HG03575 (cell line): ENCODE measurements around the gene GSTA5.
"Not testable (repeated sequence)": the region's sequence is repeated elsewhere in the genome, so short reads cannot be mapped to it uniquely, and the experiment has no call there.

Experiments used
- ATAC-seq: cut with Tn5 transposase; IDR thresholded peaks from one replicate; pipeline ENCODE4 v1.9.1; 2021; ENCODE audit not compliant: unreplicated experiment, insufficient number of reproducible peaks, low FRiP score; ENCODE audit errors: extremely low read depth

Gene GSTA5

DNA sequence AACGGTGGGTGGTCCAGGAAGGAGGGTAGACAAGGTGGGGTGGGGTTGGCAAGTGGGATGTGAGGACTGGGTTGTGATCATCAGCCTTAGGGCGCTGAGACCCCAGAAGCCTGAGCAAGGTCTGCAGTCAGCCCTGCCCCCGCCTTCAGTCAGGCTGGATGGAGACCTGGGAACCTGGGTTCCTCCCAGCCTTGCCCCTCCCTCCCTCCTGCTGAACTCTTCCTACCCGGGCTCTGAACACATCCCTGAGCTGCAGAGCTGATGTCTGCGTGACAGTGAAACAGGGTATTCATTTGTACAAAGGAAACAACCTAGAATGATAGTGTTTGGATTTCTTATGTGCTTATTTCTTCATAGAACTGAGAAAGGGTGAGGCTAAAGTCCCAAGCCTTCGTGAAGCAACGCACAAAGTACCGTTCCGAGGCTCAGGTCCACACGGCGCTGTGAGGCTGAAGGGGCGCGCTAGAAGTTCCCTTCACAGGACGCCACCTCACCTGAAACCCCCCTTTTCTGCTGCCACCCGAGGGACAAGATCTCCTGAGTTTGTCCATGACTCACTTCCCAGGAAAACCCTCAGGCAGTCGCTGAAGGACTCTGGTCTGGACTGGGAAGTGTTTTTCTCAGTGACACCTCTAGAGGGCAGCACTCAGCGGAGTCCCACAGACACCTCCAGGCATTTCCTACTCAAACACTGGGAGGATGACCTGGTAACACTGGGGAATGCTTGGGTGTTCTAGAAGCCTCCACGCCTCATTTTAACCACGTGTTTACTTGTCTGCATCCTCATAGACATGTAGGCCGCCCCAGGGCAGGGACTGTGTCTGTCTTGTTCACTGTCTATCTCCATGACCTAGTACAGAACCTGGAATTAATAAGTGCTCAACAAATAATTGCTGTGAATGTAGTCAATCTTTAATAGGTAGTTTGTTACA is 1.2 kb downstream of the GSTA5 start:
- ATAC-seq: no peak

DNA sequence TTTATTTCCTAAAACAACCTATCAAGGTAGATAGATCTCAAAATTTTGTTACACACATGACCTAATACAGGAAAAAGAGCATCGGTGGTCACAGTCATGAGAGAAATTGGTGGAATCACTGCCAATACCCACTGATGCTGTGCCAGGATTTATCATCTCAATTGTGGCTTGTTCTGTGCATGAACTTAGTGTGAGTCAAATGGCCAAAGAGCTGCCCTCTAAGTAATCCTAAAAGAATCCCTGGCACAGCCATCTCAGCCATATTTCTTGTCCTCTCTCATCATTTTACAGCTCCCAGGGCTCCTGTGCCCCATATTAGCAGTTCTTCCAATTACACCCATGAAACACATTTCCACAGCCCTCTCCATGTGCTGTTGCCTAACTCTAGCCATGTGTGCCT is 6.1 kb downstream of the GSTA5 start:
- ATAC-seq: no peak

DNA sequence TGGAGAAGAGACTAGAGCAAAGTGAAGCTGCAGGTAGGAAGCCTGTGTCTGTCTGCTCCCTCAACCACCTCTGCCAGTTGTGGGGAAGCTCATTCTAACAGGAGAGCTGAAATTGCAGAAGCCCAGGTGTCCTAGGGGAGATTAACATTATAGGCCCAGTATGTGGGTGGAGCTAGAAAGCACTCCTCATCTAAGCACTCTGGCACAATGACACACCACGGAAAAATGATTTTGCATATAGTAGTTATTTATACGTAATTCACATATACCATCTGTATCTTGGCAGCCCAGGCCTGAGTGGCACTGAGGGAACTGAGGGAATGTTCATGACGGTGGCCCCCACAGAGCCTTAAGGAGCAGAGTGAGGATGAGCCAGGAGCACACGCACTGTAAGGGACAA is 9.7 kb downstream of the GSTA5 start:
- not testable (repeated sequence) for ATAC-seq

DNA sequence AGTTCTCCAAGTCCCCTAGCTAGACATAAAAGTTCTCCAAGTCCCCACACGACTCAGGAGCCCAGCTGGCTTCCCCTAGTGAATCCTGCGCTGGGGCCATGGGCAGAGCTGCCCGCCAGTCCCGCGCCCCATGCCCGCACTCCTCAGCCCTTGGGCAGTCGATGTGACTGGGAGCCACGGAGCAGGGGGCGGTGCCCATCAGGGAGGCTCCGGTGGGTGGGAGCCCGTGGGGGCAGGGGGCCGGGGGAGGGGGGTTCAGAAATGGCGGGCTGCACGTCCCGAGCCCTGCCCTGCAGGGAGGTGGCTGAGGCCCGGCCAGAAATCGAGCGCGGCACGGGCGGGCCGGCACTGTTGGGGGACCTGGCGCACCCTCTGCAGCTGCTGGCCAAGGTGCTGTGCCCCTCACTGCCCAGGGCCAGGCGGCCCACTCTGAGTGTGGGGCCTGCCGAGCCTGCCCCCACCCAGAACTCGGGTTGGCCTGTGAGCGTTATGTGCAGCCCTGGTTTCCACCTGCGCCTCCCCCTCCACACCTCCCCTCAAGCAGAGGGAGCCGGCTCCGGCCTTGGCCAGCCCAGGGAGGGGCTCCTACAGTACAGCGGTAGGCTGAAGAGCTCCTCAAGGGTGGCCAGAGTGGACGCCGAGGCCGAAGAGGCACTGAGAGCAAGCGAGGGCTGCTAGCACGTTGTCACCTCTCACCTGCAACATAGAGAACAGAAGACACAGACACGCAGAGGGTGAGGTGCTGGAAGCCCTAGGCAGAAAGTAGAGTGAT is 11.4 kb downstream of the GSTA5 start:
- no peak for ATAC-seq

DNA sequence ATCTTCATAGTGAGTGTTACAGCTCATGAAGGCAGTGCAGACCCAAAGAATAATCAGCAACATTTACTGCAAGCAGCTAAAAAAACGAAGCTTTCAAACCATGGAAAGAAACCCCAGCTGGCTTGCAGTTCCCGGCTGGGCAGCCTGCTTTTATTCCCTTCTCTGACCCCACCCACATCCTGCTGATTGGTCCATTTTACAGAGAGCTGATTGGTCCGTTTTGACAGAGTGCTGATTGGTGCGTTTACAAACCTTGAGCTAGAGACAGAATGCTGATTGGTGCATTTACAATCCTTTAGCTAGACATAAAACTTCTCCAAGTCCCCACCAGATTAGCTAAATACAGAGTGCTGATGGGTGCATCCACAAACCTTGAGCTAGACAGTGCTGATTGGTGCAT is 12.0 kb downstream of the GSTA5 start:
- not testable (repeated sequence) for ATAC-seq

DNA sequence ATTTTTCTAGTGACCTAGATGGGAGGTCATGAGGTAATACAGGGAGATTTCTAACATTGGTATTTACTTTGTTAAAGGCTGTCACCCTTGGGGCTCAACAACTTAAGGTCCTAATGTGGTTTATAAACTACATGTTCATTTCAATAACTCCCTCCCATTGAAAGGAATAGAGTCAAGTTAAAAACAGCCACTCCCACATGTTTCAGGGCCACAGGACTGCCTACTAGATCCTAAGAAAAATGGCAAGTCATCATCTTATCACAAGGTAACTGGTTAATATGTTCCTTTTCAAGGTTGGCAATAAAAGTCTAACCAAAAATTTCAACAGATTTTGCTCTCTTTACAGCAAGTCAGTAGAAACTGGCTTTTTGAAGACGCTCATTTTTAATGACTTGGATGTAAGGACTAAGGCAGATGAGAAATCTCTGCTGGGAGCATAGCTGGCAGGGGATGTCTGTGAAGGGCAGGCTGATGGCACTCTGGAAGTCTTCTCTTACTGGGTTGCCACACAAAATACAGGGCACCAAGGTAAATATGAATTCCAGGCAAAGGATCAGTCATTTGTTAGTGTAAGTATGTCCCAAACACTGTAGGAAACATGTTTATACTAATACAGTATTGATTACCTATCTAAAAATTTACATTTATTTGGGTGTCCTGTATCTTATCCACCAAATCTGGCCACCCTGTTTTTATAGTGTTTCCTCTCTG is 13.4 kb downstream of the GSTA5 start:
- ATAC-seq: not testable (repeated sequence)

DNA sequence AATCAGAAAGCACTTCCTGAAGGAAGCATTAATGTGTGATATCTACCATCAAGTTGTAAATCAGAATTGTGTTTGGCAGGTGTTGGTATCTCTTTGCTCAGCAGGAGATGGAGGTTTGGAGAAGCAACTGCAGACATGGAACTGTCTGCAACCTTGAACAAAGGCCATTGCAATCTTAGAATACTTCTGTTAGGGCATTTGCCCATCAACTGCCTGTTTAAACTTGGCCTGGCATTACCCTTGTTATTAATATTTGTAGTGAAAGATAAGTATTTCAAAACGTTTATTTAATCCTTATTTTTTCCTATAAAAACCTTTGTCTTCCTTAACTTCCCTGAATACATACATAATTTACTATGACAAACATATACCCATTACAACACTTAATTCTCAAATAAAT is 14.1 kb downstream of the GSTA5 start:
- ATAC-seq: no peak

DNA sequence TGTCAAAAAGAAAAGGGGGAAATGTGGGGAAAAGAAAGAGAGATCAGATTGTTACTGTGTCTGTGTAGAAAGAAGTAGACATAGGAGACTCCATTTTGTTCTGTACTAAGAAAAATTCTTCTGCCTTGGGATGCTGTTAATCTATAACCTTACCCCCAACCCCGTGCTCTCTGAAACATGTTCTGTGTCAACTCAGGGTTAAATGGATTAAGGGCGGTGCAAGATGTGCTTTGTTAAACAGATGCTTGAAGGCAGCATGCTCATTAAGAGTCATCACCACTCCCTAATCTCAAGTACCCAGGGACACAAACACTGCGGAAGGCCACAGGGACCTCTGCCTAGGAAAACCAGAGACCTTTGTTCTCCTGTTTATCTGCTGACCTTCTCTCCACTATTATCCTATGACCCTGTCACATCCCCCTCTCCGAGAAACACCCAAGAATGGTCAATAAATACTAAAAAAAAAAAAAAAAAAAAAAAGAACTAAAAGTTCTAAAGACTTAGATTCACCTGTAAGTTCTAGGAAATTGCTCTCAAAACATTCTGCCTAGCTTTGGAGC is 14.6 kb downstream of the GSTA5 start:
- not testable (repeated sequence) for ATAC-seq

DNA sequence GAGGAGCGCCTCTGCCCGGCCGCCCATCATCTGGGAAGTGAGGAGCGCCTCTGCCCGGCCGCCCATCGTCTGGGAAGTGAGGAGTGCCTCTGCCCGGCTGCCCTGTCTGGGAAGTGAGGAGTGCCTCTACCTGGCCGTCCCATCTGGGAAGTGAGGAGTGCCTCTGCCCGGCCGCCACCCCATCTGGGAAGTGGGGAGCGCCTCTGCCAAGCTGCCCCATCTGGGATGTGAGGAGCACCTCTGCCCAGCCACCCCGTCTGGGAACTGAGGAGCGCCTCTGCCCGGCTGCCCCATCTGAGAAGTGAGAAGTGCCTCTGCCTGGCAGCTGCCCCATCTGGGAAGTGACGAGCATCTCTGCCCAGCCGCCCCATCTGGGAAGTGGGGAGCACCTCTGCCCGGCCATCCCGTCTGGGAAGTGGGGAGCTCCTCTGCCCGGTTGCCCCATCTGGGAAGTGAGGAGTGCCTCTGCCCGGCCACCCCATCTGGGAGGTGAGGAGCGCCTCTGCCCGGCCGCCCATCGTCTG is 15.3 kb downstream of the GSTA5 start:
- ATAC-seq: not testable (repeated sequence)

DNA sequence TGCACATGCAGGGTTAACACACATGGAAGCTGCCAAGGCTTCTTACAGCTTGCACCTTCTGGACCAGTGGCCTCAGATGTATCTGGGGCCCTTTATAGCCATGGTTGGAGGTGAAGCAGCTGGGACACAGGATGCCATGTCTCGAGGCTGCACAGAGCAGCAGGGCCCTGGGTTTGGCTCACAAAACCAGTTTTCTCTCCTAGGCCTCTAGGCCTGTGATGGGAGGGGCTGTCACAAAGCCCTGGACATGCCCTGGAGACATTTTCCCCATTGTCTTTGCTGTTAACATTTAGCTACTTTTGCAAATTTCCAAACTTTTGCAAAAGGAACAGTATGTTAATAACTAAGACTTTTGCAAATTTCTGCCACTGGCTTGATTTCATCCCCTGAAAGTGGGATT is 18.8 kb downstream of the GSTA5 start:
- ATAC-seq: no peak

DNA sequence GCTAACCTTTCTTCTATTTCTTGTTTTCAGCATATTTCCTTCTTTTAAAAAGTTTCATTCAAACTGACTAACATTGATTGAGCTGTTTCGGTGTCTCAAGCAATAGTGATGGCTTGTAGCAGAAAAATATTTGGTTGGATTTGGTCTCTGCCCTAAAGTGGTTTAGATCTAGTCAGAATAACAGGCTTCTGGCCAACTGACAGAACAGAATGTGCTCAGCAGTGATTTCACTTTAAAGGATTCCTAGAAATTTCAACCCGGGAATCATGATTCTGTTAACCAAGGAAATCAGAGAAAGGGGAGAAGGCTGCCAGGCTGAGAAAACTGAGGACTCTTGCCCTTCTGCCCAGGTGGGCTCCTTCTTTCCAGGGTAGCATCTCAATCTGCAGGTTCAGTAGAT is 20.4 kb downstream of the GSTA5 start:
- ATAC-seq: no peak

DNA sequence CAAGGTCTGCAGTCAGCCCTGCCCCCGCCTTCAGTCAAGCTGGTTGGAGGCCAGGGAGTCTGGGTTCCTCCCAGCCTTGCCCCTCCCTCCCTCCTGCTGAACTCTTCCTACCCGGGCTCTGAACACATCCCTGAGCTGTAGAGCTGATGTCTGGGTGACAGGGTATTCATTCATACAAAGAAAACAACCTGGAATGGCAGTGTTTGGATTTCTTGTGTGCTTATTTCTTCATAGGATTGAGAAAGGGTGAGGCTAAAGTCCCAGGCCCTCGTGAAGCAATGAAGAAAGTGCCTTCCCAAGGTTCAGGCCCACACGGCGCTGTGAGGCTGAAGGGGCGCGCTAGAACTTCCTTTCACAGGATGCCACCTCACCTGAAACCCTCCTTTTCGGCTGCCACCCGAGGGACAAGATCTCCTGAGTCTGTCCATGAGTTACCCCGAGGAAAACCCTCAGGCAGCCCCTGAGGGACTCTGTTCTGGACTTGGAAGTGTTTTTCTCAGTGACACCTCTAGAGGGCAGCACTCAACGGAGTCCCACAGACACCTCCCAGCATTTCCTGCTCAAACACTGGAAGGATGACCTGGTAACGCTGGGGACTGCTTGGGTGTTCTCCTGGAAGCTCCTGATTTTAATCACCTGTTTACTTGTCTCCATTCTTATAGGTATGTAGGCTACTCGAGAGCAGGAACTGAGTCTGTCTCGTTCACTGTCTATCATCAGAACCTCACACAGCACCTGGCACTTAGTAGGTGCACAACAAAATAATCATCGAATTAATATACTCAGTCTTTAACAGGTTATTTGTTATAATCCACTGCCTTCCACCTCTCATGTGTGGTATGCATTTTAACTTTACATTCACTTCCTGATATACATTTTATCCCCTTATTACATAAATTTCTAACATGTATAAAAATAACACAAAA is 25.2 kb downstream of the GSTA5 start:
- ATAC-seq: no peak

DNA sequence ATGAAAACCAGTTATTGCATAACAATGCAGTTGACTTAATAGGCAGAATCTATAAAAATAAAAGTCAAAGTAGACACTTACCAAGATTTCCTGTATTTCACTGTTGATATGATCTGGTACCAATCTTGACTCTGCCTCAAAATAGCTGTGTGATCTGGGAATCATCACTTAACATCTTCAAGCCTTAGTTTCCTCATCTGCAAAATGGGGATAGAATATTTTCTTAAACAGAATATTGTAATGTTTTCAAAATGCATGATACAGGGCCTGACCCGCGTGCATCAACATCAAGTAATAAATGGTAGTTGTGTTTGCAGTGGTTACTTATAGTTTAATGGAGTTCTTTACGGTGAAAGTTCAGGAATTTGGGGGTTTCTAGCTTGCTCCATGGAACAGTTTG is 26.1 kb downstream of the GSTA5 start:
- not testable (repeated sequence) for ATAC-seq

DNA sequence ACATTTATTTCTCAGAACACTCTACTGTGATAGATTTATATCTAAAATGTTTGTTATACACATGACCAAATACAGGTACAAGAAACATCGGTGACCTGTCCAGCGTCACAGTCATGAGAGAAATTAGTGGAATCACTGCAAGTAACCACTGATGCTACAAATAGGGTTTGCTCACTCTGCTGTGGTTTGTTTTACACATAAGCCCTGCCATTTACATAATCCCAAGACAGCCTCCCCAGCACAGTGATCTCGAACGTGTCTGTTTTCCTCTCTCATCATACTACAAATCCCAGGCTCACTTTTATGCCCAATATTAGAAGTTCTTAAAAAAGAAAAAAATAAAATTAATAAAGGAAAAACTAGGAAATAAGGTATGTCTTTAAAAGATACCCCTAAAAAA is 30.8 kb downstream of the GSTA5 start:
- ATAC-seq: not testable (repeated sequence)

DNA sequence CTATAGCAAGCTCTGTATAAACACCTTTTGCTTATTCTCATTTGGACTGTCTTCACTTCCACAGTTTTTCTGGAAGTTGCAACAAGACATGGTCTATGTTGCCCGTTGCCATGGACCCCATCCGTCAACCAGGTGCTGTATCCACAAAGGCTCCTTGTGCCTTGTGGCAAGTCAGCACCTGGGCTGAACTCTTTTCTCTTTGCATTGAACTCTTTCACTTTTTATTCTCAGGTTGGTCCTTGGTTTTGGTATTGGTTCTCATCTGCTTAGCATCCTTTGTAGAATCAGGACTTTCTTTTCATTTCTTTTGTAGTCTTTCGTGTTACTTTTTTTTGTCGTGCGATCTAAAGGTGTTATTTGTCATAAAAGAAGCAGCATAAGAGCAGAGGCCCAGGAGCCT is 32.0 kb downstream of the GSTA5 start:
- no peak for ATAC-seq

DNA sequence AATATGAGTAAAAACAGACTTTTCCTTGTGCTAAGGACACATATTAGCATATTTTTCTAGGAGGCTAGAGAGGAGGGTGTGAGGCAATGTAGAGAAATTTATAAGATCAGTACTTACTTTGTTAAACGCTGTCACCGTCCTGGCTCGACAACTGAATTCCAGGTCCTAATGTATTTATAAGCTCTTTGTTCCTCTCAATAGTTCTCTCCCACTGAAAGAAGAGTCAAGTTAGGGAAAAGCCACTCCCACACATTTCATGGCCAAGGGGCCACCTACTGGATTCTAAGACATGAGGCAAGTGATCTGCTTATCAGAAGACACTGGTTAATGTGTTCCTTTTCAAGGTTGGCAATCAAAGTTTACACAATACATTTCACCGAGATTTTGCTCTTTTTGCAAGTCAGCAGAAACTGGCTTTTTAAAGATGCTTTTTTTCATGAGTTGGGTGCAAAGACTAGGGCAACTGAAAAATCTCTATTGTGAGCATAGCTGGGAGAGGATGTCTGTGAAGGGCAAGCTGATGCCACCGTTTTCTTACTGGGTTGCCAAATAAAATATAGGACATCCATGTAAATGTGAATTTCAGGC is 36.9 kb downstream of the GSTA5 start, which contains the start of gene GSTA1:
GSTA1 (minus strand) TSS at position 149 of the 588 bp plus-strand sequence. CDS start 4,549 bp downstream, outside the sequence.
- not testable (repeated sequence) for ATAC-seq

DNA sequence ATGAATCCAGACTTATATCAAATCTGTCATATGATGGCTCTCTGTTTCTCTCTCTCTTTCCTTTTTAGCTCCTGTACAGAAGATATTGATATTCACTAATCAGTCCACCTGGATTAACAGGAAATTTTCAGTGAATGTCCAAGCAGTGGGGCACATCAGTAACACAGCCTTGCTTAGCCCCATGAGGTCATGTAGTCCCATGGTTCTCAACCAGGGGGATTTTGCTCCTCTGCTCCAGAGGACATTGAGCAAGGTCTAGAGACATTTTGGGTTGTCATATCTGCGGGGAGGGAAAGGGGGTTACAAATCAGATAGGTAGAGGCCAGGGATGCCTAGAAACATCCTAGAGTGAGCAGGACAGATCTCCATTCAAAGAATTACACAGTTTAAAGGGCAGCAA is 37.8 kb downstream of the GSTA5 start:
- ATAC-seq: no peak
